SK-N-SH (cell line): ENCODE results near the gene FBXO31. TPM values are rescaled to one million over a fixed set of nuclear protein-coding genes. Genes with fewer than 3 reads are reported as not detected.

Experiments
- CTCF ChIA-PET: fragments of 300-600, 350-600 bp; formaldehyde crosslinking; extraction: SDS; loops from one replicate; lab custom pipeline; 2021; lab: Yijun Ruan, JAX
- POLR2A ChIA-PET: fragments of 350-600 bp; sonication (Branson Sonifier 250); formaldehyde crosslinking; extraction: SDS; loops from one replicate; lab custom pipeline; 2020; ENCODE audit warnings: antibody characterized with exemption, inconsistent platforms; lab: Yijun Ruan, JAX
- DNase-seq: peaks from one replicate; pipeline ENCODE4 v3.0.0; 2012
- H2AFZ ChIP-seq: fragments of 200-600 bp; sonication (generic); 2 replicates; pipeline ENCODE4 v1.8.1; 2016; ENCODE audit warnings: antibody characterized with exemption, mild to moderate bottlenecking, low read depth
- H3F3A ChIP-seq: fragments of 200-600 bp; sonication (generic); replicated peaks from 2 replicates; pipeline ENCODE3; 2016; ENCODE audit warnings: antibody characterized with exemption, mild to moderate bottlenecking; ENCODE audit not compliant: insufficient read depth
- H3K27ac ChIP-seq, 2 experiments: fragments of 200-500 bp in 1 of 2; fragments of 200-600 bp in 1 of 2; sonication (Bioruptor generic) in 1 of 2; sonication (generic), shearing (Covaris generic) in 1 of 2; 2 replicates each; pipeline versions ENCODE4 v1.5.1 to v1.6.1; 2014 to 2016; ENCODE audit warnings: low read depth in 2 of 2, inconsistent platforms in 1 of 2, low read length in 1 of 2, mild to moderate bottlenecking in 1 of 2, mixed read lengths in 1 of 2
- H3K27me3 ChIP-seq: fragments of 200-600 bp; sonication (generic), shearing (Covaris generic); 2 replicates; pipeline ENCODE4 v1.6.1; 2016; ENCODE audit warnings: mixed run types; ENCODE audit not compliant: insufficient read depth
- H3K36me3 ChIP-seq, 2 experiments: fragments of 200-500 bp in 1 of 2; fragments of 200-600 bp in 1 of 2; sonication (Bioruptor generic) in 1 of 2; sonication (generic) in 1 of 2; replicated peaks in 1 of 2; 2 replicates each; pipeline versions ENCODE3 to v1.5.1; 2014 to 2016; ENCODE audit warnings: low read length in 1 of 2, mild to moderate bottlenecking in 1 of 2; ENCODE audit not compliant: insufficient read depth in 2 of 2, control insufficient read depth in 1 of 2
- H3K4me1 ChIP-seq, 2 experiments: fragments of 200-500 bp in 1 of 2; fragments of 200-600 bp in 1 of 2; sonication (Bioruptor generic) in 1 of 2; sonication (generic), shearing (Covaris generic) in 1 of 2; 2 replicates each; pipeline versions ENCODE4 v1.5.1 to v1.6.1; 2014 to 2016; ENCODE audit warnings: low read depth in 1 of 2, low read length in 1 of 2, mixed run types in 1 of 2; ENCODE audit not compliant: insufficient read depth in 2 of 2, control insufficient read depth in 1 of 2
- H3K4me2 ChIP-seq: fragments of 200-600 bp; sonication (generic), shearing (Covaris generic); 2 replicates; pipeline ENCODE4 v1.6.1; 2017; ENCODE audit warnings: mixed run types
- H3K4me3 ChIP-seq, 2 experiments: fragments of 200-500 bp in 1 of 2; fragments of 200-600 bp in 1 of 2; sonication (Bioruptor generic) in 1 of 2; sonication (generic), shearing (Covaris generic) in 1 of 2; 2 replicates each; pipeline versions ENCODE4 v1.5.1 to v1.8.1; 2014 to 2016; ENCODE audit warnings: low read depth in 2 of 2, inconsistent platforms in 1 of 2, low read length in 1 of 2, mild to moderate bottlenecking in 1 of 2, mixed read lengths in 1 of 2, moderate library complexity in 1 of 2
- H3K79me2 ChIP-seq: fragments of 200-600 bp; sonication (generic); 2 replicates; pipeline ENCODE4 v1.8.1; 2017; ENCODE audit warnings: mild to moderate bottlenecking; ENCODE audit not compliant: insufficient read depth
- H3K9ac ChIP-seq: fragments of 200-600 bp; sonication (generic); 2 replicates; pipeline ENCODE4 v1.6.1; 2017; ENCODE audit warnings: mixed run types
- H3K9me2 ChIP-seq: fragments of 200-600 bp; sonication (generic); 2 replicates; pipeline ENCODE4 v1.6.1; 2017; ENCODE audit warnings: mixed run types
- H3K9me3 ChIP-seq: fragments of 200-600 bp; sonication (generic); 2 replicates; pipeline ENCODE4 v1.6.1; 2017; ENCODE audit warnings: mixed run types, mild to moderate bottlenecking, moderate library complexity
- H4K20me1 ChIP-seq: fragments of 200-600 bp; sonication (generic); 2 replicates; pipeline ENCODE4 v1.6.1; 2017; ENCODE audit warnings: mild to moderate bottlenecking, mixed run types; ENCODE audit not compliant: insufficient read depth
- CTCF ChIP-seq: fragments of 200-600 bp; sonication (generic); IDR thresholded peaks from 2 replicates; pipeline ENCODE4 v1.6.1; 2017; ENCODE audit warnings: antibody characterized with exemption, mild to moderate bottlenecking, moderate library complexity
- ELF1 ChIP-seq: IDR thresholded peaks from 2 replicates; pipeline ENCODE4 v1.4.0; 2012
- EP300 ChIP-seq, 2 experiments: IDR thresholded peaks; 2 replicates each; pipeline versions ENCODE4 v1.4.0 to v1.6.1; 2012; ENCODE audit warnings: borderline replicate concordance in 1 of 2, low read depth in 1 of 2, low read length in 1 of 2
- EZH2phosphoT487 ChIP-seq: fragments of 200-600 bp; sonication (generic); IDR thresholded peaks from 2 replicates; pipeline ENCODE4 v1.6.1; 2017; ENCODE audit warnings: low read depth, mixed run types, mild to moderate bottlenecking, antibody characterized with exemption, moderate library complexity, borderline replicate concordance
- FOSL2 ChIP-seq: IDR thresholded peaks from 2 replicates; pipeline ENCODE4 v1.4.0; 2012; ENCODE audit warnings: low read depth, mild to moderate bottlenecking, moderate library complexity, borderline replicate concordance
- FOXJ3 ChIP-seq: sonication (generic); formaldehyde crosslinking; IDR thresholded peaks from 2 replicates; pipeline ENCODE4 v1.5.1; 2020; ENCODE audit warnings: mild to moderate bottlenecking, missing genetic modification reagents
- FOXM1 ChIP-seq: IDR thresholded peaks from 2 replicates; pipeline ENCODE4 v1.4.0; 2012; ENCODE audit warnings: low read depth, mild to moderate bottlenecking
- JUND ChIP-seq: IDR thresholded peaks from 2 replicates; pipeline ENCODE4 v1.4.0; 2012
- MAX ChIP-seq: IDR thresholded peaks from 2 replicates; pipeline ENCODE4 v1.4.0; 2012; ENCODE audit warnings: low read depth
- MEF2A ChIP-seq: IDR thresholded peaks from 2 replicates; pipeline ENCODE4 v1.4.0; 2012; ENCODE audit warnings: low read depth, borderline replicate concordance
- PBX3 ChIP-seq: IDR thresholded peaks from 2 replicates; pipeline ENCODE4; 2012
- REST ChIP-seq: IDR thresholded peaks from 2 replicates; pipeline ENCODE4 v1.6.1; 2012; ENCODE audit warnings: mild to moderate bottlenecking, low read depth, low read length, moderate library complexity
- RFX5 ChIP-seq: IDR thresholded peaks from 2 replicates; pipeline ENCODE4 v1.6.1; 2012; ENCODE audit warnings: mild to moderate bottlenecking, improper control_type of control experiment, low read length
- TAF1 ChIP-seq: IDR thresholded peaks from 2 replicates; pipeline ENCODE4 v1.6.1; 2012; ENCODE audit warnings: low read depth, mild to moderate bottlenecking, low read length, moderate library complexity, borderline replicate concordance
- TEAD4 ChIP-seq: IDR thresholded peaks from 2 replicates; pipeline ENCODE4 v1.4.0; 2012; ENCODE audit warnings: mild to moderate bottlenecking, borderline replicate concordance; ENCODE audit not compliant: insufficient read depth
- USF2 ChIP-seq: fragments of 150-350 bp; IDR thresholded peaks from 2 replicates; pipeline ENCODE4 v1.6.1; 2017; ENCODE audit warnings: antibody characterized with exemption, low read length, low read depth, borderline replicate concordance
- WGBS: methylation state at CpG from one replicate; pipeline ENCODE4 v1.1.6; 2017; ENCODE audit warnings: low lambda C conversion rate; 5-methylcytosine and 5-hydroxymethylcytosine counted together
- polyA plus RNA-seq, 3 experiments: library from polyadenylated mRNA; depleted of rRNA; stranded (reverse); fragments of >200 nt; gene quantifications; 2 replicates each; pipeline ENCODE4 v1.2.3, GENCODE V29; 2012
- TF ChIP-seq, protein P1 (sequence below): IDR thresholded peaks from 2 replicates; pipeline ENCODE4 v1.4.0; 2012; ENCODE audit warnings: low read depth, borderline replicate concordance

Gene FBXO31
- polyA plus RNA-seq, 1 of the 3 experiments (the other 2 are of a cell fraction): 14.2 TPM

DNA sequence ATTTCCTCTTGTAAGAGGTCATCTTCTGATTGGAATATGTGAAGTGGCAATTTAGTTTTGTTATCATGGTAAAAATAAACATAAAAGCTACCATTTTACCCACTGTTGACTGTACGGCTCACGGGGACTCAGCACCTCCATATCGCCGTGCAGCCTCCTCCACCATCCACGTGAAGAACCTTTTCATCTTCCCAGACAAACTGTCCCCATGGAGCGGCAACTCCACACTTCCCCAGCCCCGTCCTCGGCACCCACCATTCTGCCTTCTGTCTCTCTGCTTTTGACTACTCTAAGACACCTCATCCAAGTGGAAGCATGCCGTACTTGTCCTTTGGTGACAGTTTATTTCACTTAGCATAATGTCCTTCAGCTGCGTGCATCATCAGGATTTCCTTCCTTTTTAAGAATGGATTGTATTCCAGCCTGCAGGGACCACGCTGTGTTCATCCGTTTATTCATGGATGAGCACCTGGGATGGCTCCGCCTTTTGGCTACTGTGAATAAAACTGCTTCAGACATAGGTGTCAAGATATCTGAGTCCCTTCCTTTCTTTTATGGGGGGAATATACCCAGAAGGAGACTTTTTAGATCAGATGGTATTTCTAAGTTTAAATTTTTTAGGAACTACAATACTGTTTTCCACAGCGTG, 14.3 kb downstream of the FBXO31 start:
- POLR2A ChIA-PET: no interaction called here
- Histone ChIP-seq H3K27me3 (no peaks in the 10 kb centered on the region), H3K4me2 (no peak overlapping the region), H3K9ac (no peak overlapping the region), H4K20me1 (peaks cover 46% of the 10 kb centered on the region)
- no peak for DNase-seq
- CTCF ChIA-PET: interaction anchor here (0.8 to 2.8 kb wide), 5 partner anchors 12 to 95 kb away, joined by 3 to 8 read pairs (median 3); partner anchors contain the start of gene FBXO31
- no peak for TF ChIP-seq RFX5
- no peak for TF ChIP-seq REST
- no peak for TF ChIP-seq EP300 (IDR thresholded peaks at IDR 0.05; ENCODE audit: borderline replicate concordance in 1 of 2, low read depth in 1 of 2, low read length in 1 of 2)
- no peak for TF ChIP-seq FOXJ3
- no peak for TF ChIP-seq TAF1
- TF ChIP-seq, protein P1, sequence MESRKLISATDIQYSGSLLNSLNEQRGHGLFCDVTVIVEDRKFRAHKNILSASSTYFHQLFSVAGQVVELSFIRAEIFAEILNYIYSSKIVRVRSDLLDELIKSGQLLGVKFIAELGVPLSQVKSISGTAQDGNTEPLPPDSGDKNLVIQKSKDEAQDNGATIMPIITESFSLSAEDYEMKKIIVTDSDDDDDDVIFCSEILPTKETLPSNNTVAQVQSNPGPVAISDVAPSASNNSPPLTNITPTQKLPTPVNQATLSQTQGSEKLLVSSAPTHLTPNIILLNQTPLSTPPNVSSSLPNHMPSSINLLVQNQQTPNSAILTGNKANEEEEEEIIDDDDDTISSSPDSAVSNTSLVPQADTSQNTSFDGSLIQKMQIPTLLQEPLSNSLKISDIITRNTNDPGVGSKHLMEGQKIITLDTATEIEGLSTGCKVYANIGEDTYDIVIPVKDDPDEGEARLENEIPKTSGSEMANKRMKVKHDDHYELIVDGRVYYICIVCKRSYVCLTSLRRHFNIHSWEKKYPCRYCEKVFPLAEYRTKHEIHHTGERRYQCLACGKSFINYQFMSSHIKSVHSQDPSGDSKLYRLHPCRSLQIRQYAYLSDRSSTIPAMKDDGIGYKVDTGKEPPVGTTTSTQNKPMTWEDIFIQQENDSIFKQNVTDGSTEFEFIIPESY: no peak
- TF ChIP-seq FOSL2: no peak
- no peak for TF ChIP-seq TEAD4
- TF ChIP-seq MAX: no peak
- TF ChIP-seq JUND: no peak
- TF ChIP-seq EZH2phosphoT487: no peak
- no peak for TF ChIP-seq PBX3
- no peak for TF ChIP-seq USF2
- TF ChIP-seq FOXM1: no peak
- no peak for TF ChIP-seq ELF1
- no peak for TF ChIP-seq MEF2A
- no peak for TF ChIP-seq CTCF
- TF ChIP-seq, all 33 proteins: peak for 0
- 97% methylated on average over 14 of the region's 14 CpGs for WGBS
- Histone ChIP-seq H3K79me2 (peaks cover 85% of the 10 kb centered on the region), H3K4me3 (no peak overlapping the region), H3K9me2 (no peaks in the 10 kb centered on the region), H3K36me3 (no peaks in the 10 kb centered on the region), H3K9me3 (no peaks in the 10 kb centered on the region), H2AFZ (no peak overlapping the region), H3F3A (no peaks in the 10 kb centered on the region), H3K4me1 (peaks cover 5 to 49% of the 10 kb centered on the region in 2 experiments; a peak in 2 of 4 replicates), H3K27ac (no peak overlapping the region; a peak in 1 of 4 replicates)
